HepG2 (cell line): ENCODE measurements around the gene CNTRL.

Experiments
- SETDB1 ChIP-seq: sonication (generic); formaldehyde crosslinking; IDR thresholded peaks from 2 replicates; pipeline ENCODE4 v1.5.1; 2020; ENCODE audit warnings: missing genetic modification reagents, mild to moderate bottlenecking, borderline replicate concordance
- STAG1 ChIP-seq: sonication (generic); formaldehyde crosslinking; IDR thresholded peaks from 2 replicates; pipeline ENCODE4 v1.4.0; 2020; ENCODE audit warnings: missing genetic modification reagents
- ZNF543 ChIP-seq: sonication (generic); formaldehyde crosslinking; IDR thresholded peaks from 2 replicates; pipeline ENCODE4 v1.4.0; 2020; ENCODE audit warnings: mild to moderate bottlenecking, missing genetic modification reagents
- TF ChIP-seq, protein P1 (sequence below): IDR thresholded peaks from 2 replicates; pipeline ENCODE4 v1.6.1; 2016; ENCODE audit warnings: missing compliant biosample characterization, missing genetic modification reagents, borderline replicate concordance
- TF ChIP-seq, protein P2 (sequence below): sonication (generic); formaldehyde crosslinking; IDR thresholded peaks from 2 replicates; pipeline ENCODE4 v1.4.0; 2020; ENCODE audit warnings: missing genetic modification reagents
- TF ChIP-seq, protein P3 (sequence below): sonication (generic); formaldehyde crosslinking; IDR thresholded peaks from 2 replicates; pipeline ENCODE4 v1.8.1; 2023; ENCODE audit warnings: missing genetic modification reagents, inconsistent platforms, borderline replicate concordance
- TF ChIP-seq, protein P4 (sequence below): sonication (generic); formaldehyde crosslinking; IDR thresholded peaks from 2 replicates; pipeline ENCODE4 v1.5.0; 2020; ENCODE audit warnings: mild to moderate bottlenecking, missing genetic modification reagents, moderate library complexity

DNA sequence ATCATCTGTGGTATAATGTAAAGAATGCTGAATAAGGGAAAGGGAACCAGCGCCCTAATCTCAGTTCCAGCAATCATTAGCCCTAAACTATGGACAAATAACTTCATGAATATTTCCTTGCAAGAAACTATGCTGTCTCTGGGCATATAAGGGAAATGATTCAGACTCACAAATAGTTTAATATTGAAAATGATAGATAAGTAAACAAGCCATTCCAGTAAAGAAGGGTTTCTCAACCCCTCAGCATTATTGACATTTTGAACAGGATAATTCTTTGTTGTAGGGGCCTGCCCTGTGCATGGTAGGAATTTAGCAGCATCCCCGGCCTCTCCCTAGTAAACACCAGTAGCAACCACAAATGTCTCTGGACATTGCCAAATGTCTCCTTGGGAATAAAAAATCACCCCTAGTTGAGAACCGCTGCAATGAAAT, 48.5 kb upstream of the CNTRL start:
- TF ChIP-seq ZNF543 (CRISPR knock-in tag) (no peak), STAG1 (CRISPR knock-in tag) (no peak), SETDB1 (CRISPR knock-in tag) (no peak)
- TF ChIP-seq, protein P1, sequence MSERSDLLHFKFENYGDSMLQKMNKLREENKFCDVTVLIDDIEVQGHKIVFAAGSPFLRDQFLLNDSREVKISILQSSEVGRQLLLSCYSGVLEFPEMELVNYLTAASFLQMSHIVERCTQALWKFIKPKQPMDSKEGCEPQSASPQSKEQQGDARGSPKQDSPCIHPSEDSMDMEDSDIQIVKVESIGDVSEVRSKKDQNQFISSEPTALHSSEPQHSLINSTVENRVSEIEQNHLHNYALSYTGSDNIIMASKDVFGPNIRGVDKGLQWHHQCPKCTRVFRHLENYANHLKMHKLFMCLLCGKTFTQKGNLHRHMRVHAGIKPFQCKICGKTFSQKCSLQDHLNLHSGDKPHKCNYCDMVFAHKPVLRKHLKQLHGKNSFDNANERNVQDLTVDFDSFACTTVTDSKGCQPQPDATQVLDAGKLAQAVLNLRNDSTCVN (CRISPR knock-in tag): no peak
- TF ChIP-seq, protein P2, sequence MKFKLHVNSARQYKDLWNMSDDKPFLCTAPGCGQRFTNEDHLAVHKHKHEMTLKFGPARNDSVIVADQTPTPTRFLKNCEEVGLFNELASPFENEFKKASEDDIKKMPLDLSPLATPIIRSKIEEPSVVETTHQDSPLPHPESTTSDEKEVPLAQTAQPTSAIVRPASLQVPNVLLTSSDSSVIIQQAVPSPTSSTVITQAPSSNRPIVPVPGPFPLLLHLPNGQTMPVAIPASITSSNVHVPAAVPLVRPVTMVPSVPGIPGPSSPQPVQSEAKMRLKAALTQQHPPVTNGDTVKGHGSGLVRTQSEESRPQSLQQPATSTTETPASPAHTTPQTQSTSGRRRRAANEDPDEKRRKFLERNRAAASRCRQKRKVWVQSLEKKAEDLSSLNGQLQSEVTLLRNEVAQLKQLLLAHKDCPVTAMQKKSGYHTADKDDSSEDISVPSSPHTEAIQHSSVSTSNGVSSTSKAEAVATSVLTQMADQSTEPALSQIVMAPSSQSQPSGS (CRISPR knock-in tag): no peak
- TF ChIP-seq, protein P3, sequence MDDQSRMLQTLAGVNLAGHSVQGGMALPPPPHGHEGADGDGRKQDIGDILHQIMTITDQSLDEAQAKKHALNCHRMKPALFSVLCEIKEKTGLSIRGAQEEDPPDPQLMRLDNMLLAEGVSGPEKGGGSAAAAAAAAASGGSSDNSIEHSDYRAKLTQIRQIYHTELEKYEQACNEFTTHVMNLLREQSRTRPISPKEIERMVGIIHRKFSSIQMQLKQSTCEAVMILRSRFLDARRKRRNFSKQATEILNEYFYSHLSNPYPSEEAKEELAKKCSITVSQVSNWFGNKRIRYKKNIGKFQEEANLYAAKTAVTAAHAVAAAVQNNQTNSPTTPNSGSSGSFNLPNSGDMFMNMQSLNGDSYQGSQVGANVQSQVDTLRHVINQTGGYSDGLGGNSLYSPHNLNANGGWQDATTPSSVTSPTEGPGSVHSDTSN (CRISPR knock-in tag): no peak
- TF ChIP-seq, protein P4, sequence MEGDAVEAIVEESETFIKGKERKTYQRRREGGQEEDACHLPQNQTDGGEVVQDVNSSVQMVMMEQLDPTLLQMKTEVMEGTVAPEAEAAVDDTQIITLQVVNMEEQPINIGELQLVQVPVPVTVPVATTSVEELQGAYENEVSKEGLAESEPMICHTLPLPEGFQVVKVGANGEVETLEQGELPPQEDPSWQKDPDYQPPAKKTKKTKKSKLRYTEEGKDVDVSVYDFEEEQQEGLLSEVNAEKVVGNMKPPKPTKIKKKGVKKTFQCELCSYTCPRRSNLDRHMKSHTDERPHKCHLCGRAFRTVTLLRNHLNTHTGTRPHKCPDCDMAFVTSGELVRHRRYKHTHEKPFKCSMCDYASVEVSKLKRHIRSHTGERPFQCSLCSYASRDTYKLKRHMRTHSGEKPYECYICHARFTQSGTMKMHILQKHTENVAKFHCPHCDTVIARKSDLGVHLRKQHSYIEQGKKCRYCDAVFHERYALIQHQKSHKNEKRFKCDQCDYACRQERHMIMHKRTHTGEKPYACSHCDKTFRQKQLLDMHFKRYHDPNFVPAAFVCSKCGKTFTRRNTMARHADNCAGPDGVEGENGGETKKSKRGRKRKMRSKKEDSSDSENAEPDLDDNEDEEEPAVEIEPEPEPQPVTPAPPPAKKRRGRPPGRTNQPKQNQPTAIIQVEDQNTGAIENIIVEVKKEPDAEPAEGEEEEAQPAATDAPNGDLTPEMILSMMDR: no peak
